Keratinocyte (primary cell): ENCODE measurements around the gene CELSR1. TPM values are rescaled to one million over a fixed set of nuclear protein-coding genes. Genes with fewer than 3 reads are reported as not detected.

ENCODE experiments used
- DNase-seq: peaks from one replicate; pipeline ENCODE4 v3.0.0-alpha.2; 2011; ENCODE audit warnings: low read depth, missing footprints, low spot score
- FAIRE-seq: peaks from 2 replicates; lab custom pipeline; 2011; peaks lifted over from hg19 to GRCh38; lab: Jason Lieb, UNC
- H2AFZ ChIP-seq: 2 replicates; pipeline ENCODE4 v1.6.0; 2012; ENCODE audit warnings: low read length, control low read depth, inconsistent platforms; ENCODE audit not compliant: control insufficient read depth
- H3K27ac ChIP-seq: 2 replicates; pipeline ENCODE4 v1.5.1; 2011; ENCODE audit warnings: low read length; ENCODE audit not compliant: control insufficient read depth, insufficient read depth
- H3K27me3 ChIP-seq: 3 replicates; pipeline ENCODE4 v1.6.0; 2011; ENCODE audit warnings: low read length; ENCODE audit not compliant: control insufficient read depth, insufficient read depth; ENCODE audit errors: extremely low read depth
- H3K36me3 ChIP-seq, 2 experiments: 2 replicates in 1 of 2; 3 replicates in 1 of 2; pipeline ENCODE4 v1.5.1; 2011; ENCODE audit warnings: low read length in 2 of 2, mild to moderate bottlenecking in 1 of 2; ENCODE audit not compliant: control insufficient read depth in 2 of 2, insufficient read depth in 2 of 2; ENCODE audit errors: extremely low read depth in 1 of 2
- H3K4me1 ChIP-seq: 3 replicates; pipeline ENCODE4 v1.5.1; 2011; ENCODE audit warnings: low read length; ENCODE audit not compliant: control insufficient read depth, insufficient read depth; ENCODE audit errors: extremely low read depth
- H3K4me2 ChIP-seq: 3 replicates; pipeline ENCODE4 v1.6.0; 2011; ENCODE audit warnings: low read depth, low read length; ENCODE audit not compliant: control insufficient read depth, insufficient read depth; ENCODE audit errors: extremely low read depth
- H3K4me3 ChIP-seq, 3 experiments: fragments of 200-600 bp in 1 of 3; sonication (generic) in 1 of 3; 2 replicates in 2 of 3; 3 replicates in 1 of 3; pipeline ENCODE4 v1.5.1; 2011 to 2016; ENCODE audit warnings: low read length in 3 of 3, mild to moderate bottlenecking in 3 of 3, control low read depth in 2 of 3, inconsistent platforms in 1 of 3, low read depth in 1 of 3, mixed read lengths in 1 of 3, mixed run types in 1 of 3, moderate library complexity in 1 of 3; ENCODE audit not compliant: control insufficient read depth in 2 of 3, insufficient read depth in 2 of 3; ENCODE audit errors: extremely low read depth in 1 of 3
- H3K79me2 ChIP-seq: 2 replicates; pipeline ENCODE4 v1.6.0; 2012; ENCODE audit warnings: low read length; ENCODE audit not compliant: control insufficient read depth, insufficient read depth
- H3K9ac ChIP-seq: 3 replicates; pipeline ENCODE4 v1.6.0; 2011; ENCODE audit warnings: low read length; ENCODE audit not compliant: control insufficient read depth, insufficient read depth; ENCODE audit errors: extremely low read depth
- H3K9me1 ChIP-seq: 3 replicates; pipeline ENCODE4 v1.6.0; 2011; ENCODE audit warnings: low read length; ENCODE audit not compliant: control insufficient read depth, insufficient read depth; ENCODE audit errors: extremely low read depth
- H3K9me3 ChIP-seq: 2 replicates; pipeline ENCODE4 v1.5.1; 2012; ENCODE audit warnings: low read depth, low read length; ENCODE audit not compliant: control insufficient read depth
- H4K20me1 ChIP-seq: 3 replicates; pipeline ENCODE4 v1.6.0; 2011; ENCODE audit warnings: low read length; ENCODE audit not compliant: control insufficient read depth, insufficient read depth; ENCODE audit errors: extremely low read depth
- EZH2 ChIP-seq: IDR thresholded peaks from one replicate; pipeline ENCODE4 v1.6.1; 2012; ENCODE audit warnings: inconsistent platforms, mild to moderate bottlenecking, low read length, moderate library complexity
- dilution Hi-C: fragments of 300-500 bp; cut with MboI; formaldehyde crosslinking; loops from one replicate; pipeline ENCODE4 v1.7.0; 2020; ENCODE audit warnings: low sequenced_read_pairs; ENCODE audit not compliant: extremely low pct_ligation_motif_present
- polyA plus RNA-seq, 5 experiments: library from polyadenylated mRNA; depleted of rRNA in 3 of 5; stranded (reverse) in 3 of 5; stranded (forward) in 1 of 5; unstranded in 1 of 5; fragments of >200 nt; gene quantifications; 1 replicate in 1 of 5; 2 replicates in 3 of 5; 3 replicates in 1 of 5; pipeline versions ENCODE4 v1.2.1 to v1.2.3, GENCODE V29; 2011 to 2012; ENCODE audit warnings: missing spikeins in 2 of 5, low read depth in 1 of 5, low replicate concordance in 1 of 5
- TF ChIP-seq, protein P1 (sequence below), 3 experiments: IDR thresholded peaks in 1 of 3; conservative IDR thresholded peaks in 1 of 3; optimal IDR thresholded peaks in 1 of 3; 2 replicates in 2 of 3; 3 replicates in 1 of 3; pipeline versions ENCODE3 to v1.5.1; 2011; ENCODE audit warnings: low read length in 3 of 3, mild to moderate bottlenecking in 3 of 3, moderate library complexity in 2 of 3, control low read depth in 1 of 3, inconsistent platforms in 1 of 3; ENCODE audit not compliant: insufficient read depth in 2 of 3; ENCODE audit errors: extremely low read depth in 1 of 3

Gene CELSR1
- polyA plus RNA-seq, 1 donor (not counting 4 experiments of a cell fraction or from before 2014, with no cell fraction given), result 16.1 TPM

GRCh38 chr22:46549971-46550641 lies 12.7 kb upstream of the CELSR1 start:
- no peak overlapping the region for H3K4me2 ChIP-seq
- H3K27ac ChIP-seq, result no peak overlapping the region
- FAIRE-seq (no peak), DNase-seq (no peak)
- peaks cover 6% of the 10 kb centered on the region for H3K9me3 ChIP-seq
- dilution Hi-C loops, result no loop called here
- H3K4me1 ChIP-seq, result peaks cover 20% of the 10 kb centered on the region
- H3K4me3 ChIP-seq, result no peak overlapping the region
- no peaks in the 10 kb centered on the region for H3K79me2 ChIP-seq
- TF ChIP-seq, protein P1, sequence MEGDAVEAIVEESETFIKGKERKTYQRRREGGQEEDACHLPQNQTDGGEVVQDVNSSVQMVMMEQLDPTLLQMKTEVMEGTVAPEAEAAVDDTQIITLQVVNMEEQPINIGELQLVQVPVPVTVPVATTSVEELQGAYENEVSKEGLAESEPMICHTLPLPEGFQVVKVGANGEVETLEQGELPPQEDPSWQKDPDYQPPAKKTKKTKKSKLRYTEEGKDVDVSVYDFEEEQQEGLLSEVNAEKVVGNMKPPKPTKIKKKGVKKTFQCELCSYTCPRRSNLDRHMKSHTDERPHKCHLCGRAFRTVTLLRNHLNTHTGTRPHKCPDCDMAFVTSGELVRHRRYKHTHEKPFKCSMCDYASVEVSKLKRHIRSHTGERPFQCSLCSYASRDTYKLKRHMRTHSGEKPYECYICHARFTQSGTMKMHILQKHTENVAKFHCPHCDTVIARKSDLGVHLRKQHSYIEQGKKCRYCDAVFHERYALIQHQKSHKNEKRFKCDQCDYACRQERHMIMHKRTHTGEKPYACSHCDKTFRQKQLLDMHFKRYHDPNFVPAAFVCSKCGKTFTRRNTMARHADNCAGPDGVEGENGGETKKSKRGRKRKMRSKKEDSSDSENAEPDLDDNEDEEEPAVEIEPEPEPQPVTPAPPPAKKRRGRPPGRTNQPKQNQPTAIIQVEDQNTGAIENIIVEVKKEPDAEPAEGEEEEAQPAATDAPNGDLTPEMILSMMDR (optimal IDR thresholded peaks at IDR 0.05 in 1 of 3, IDR thresholded peaks at IDR 0.05 in 1 of 3, conservative IDR thresholded peaks at IDR 0.05 in 1 of 3; ENCODE audit: extremely low read depth in 1 of 3, insufficient read depth in 2 of 3, low read length in 3 of 3), result no peak
- no peak for TF ChIP-seq EZH2
- H3K27me3 ChIP-seq, result no peaks in the 10 kb centered on the region
- H4K20me1 ChIP-seq, result no peaks in the 10 kb centered on the region
- H3K9ac ChIP-seq, result no peak overlapping the region
- no peaks in the 10 kb centered on the region for H3K9me1 ChIP-seq
- no peaks in the 10 kb centered on the region for H3K36me3 ChIP-seq
- H2AFZ ChIP-seq, result no peak overlapping the region

DNA sequence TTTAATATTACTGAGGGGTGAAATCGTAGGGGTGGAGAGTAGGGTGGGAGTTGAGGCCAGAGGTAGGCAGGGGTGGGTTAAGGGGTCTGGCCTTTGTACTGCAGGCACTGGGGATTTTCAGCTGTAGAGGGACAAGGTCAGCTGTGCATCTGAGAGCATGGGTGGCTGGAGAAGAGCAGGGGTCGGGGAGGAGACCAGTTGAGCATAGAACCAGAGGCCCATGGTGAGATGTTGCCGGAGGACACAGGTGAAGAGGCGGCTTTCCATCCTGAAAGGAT lies 12.1 kb upstream of the CELSR1 start:
- no peaks in the 10 kb centered on the region for H3K36me3 ChIP-seq
- no peak overlapping the region for H2AFZ ChIP-seq
- dilution Hi-C loops, result no loop called here
- FAIRE-seq, result no peak
- peaks cover 6% of the 10 kb centered on the region for H3K9me3 ChIP-seq
- no peak overlapping the region for H3K9ac ChIP-seq
- H3K79me2 ChIP-seq, result no peaks in the 10 kb centered on the region
- no peak overlapping the region for H3K4me3 ChIP-seq
- no peak overlapping the region for H3K27ac ChIP-seq
- no peak for TF ChIP-seq EZH2
- TF ChIP-seq, protein P1 (optimal IDR thresholded peaks at IDR 0.05 in 1 of 3, IDR thresholded peaks at IDR 0.05 in 1 of 3, conservative IDR thresholded peaks at IDR 0.05 in 1 of 3; ENCODE audit: extremely low read depth in 1 of 3, insufficient read depth in 2 of 3, low read length in 3 of 3), result no peak
- H3K9me1 ChIP-seq, result no peaks in the 10 kb centered on the region
- H3K4me1 ChIP-seq, result peaks cover 20% of the 10 kb centered on the region
- H3K4me2 ChIP-seq, result no peak overlapping the region
- DNase-seq, result no peak
- H4K20me1 ChIP-seq, result no peaks in the 10 kb centered on the region
- H3K27me3 ChIP-seq, result no peaks in the 10 kb centered on the region
